NCI-H2196 (cell line): Measurements from ENCODE around the gene VEZT.
A peak's percentile ranks its signal among the peaks of the same experiment; 100 is the strongest.
"Not testable (repeated sequence)": the region's sequence is repeated elsewhere in the genome, so short reads cannot be mapped to it uniquely, and the experiment has no call there.

Source experiments
- DNase-seq: peaks from one replicate; lab custom pipeline; 2025; ENCODE audit not compliant: unreplicated experiment; lab: John Stamatoyannopoulos, UW

The VEZT gene

DNA sequence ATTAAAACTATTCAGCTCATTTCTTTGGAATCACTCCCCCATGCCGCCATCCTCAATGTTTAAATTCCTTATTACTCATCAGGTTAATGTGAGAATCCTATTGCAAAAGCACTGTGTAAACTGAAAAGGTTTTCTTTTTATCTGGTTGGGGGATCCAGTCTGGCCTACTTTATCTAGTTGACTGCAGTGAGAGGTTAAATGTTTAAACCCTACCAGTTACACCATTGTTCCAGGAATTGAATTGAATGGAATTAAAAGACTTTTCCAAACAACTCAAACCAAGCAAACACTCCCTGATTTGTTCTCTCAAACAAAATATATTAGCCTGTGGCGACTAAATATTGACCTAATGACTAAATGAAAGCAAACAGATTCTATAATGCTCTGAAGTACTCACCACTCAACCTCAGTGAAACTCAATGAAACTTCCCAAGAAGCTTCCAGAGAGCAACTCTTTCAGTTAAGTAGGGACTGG, 100.5 kb downstream of the VEZT start:
- peak; percentile 36 for DNase-seq

DNA sequence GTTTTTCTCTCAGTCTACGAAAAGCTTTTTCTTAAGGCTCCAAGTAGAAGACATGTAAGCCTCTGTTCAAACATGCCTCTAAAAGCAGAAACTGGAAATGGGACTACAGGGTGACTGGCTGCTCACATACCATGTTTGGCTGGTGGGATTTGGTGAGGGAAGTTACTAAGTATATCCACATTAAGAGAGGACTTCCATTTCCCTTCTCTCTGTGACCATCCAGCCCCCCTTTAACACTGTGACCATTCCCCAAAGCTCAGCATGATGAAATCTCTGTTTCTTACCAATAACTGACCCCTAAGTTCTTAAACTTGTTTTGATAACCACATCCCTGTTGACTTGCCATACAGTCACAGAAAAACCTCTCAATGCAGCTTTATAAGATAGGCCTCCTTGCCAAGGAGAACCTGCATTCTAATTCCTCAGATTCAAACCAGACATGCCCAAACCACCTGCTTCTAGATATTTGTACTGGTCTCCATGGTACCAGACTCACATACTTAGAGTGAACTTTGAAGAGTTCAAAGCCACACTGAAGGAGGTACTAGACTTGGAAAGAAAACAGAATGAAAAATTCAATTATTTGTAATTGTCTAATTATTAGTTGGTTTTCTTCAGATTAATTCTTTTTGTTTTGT, 102.2 kb downstream of the VEZT start:
- DNase-seq, result no peak

DNA sequence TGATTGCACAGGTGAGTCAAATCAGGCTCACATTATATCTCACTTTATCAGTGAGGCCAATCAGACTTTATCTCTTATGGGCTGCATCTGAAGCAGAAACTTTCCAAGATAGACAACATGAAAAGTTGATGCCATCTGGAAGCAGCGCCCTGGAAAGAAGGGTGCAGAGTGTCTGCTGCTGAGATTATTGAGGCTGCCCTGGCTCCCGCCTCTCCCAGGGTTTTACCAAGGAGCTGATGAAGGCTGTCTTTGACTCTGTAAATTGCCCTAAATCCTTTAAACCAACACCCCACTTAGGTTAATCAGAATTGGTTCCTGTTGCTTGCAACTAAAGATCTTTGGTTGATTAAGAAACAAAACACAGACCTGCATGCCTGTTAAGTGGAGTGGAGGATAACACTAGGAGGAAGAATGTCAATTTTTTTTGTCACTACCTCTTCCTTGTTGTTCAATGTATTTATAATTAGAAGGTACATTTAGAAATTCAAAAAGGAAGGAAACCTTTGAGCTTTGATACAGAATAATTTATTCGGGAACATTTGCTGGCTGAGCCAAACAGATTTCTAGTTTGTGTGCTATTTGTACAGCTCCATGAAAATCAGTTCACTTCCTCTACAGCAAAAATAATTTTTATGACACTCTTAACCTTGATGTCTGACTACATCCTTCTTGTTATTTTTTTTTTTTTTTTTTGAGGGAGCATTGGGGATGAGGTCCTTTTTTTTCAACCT, 104.1 kb downstream of the VEZT start:
- no peak for DNase-seq

- no peak for DNase-seq
These were observed 104.7 kb downstream of the VEZT start for GRCh38 chr12:95322326-95322725.

DNA sequence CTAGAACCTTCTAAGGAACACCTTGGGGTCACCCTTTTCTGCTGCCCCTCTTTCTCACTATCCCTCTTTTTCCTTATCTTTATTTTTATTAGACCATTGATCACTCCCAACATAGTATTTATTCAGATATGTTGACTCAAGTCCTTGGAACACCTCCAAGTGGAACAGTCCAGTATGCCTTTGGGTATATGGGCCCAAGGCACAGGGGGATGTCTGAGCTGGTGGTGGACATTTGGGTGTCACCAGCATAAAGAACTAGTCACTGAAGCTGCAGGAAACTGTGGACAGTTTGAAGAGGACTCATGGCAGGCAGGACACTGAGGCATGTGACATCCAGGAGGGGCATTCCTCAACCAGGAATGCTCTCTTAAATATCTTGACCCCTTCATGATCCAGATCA, 105.6 kb downstream of the VEZT start:
- no peak for DNase-seq

DNA sequence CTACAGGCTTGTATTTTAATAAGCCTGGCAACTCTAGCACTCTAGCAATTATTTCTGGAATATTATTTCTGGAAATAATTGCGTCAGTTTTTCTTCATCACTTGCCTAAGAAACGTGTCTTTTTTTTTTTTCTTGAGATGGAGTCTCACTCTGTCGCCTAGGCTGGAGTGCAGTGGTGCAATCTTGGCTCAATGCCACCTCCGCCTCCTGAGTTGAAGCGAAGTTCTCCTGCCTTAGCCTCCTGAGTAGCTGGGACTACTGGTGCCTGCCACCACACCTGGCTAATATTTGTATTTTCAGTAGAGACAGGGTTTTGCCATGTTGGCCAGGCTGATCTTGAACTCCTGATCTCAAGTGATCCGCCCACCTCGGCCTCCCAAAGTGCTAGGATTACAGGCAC, 106.6 kb downstream of the VEZT start:
- DNase-seq, result not testable (repeated sequence)

DNA sequence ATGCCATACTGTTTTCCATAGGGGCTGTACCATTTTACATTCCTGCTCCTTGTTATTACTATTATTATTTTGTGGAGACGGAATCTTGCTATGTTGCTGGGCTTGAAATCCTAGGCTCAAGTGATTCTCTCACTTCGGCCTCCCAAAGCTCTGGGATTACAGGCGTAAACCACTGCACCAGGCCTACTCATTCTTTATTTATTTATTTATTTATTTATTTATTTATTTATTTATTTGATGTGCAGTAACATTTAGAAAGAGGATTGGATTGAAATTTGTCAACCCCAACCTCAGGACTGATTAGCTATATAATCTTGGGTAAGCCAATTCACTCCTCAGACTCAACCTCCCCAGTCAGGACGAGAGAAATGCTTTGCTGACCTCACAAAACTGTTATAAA, 107.9 kb downstream of the VEZT start:
- no peak for DNase-seq

DNA sequence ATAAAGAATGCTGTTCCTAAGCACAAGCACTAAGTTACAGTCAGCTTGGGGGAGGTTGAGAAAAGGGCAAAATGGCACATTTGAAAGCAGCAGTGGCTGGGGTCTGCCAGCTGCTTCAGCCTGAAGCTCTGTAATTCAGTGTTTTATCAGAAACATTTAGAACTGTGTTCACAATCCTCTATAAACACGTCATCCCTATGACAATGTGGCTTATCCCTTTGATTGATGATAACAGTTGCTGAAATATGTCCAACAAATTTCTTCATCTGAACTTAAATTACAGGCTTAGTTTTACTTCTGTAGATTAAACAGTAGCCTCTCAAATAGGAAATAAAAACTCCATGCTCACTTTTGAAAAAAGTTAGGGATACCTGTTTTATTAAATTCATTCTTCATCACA, 108.8 kb downstream of the VEZT start:
- no peak for DNase-seq

- no peak for DNase-seq
These were observed 109.2 kb downstream of the VEZT start for GRCh38 chr12:95326855-95327254.

DNA sequence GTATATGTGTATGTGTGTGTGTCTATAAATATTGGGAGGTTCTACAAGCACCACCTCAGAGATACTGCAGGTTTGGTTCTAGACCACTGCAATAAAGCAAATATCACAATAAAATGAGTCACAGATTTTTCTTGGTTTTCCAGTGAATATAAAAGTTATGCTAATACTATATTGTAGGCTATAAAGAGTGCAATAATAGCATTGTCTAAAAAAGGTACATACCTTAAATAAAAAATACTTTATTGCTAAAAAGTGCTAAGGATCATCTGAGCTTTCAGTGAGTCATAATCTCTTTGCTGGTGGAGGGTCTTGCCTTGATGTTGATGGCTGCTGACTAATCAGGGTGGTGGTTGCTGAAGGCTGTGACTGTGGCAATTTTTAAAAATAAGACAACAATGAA, 111.1 kb downstream of the VEZT start:
- DNase-seq, result no peak

- no peak for DNase-seq
These were observed 118.3 kb downstream of the VEZT start for GRCh38 chr12:95335948-95336347.

DNA sequence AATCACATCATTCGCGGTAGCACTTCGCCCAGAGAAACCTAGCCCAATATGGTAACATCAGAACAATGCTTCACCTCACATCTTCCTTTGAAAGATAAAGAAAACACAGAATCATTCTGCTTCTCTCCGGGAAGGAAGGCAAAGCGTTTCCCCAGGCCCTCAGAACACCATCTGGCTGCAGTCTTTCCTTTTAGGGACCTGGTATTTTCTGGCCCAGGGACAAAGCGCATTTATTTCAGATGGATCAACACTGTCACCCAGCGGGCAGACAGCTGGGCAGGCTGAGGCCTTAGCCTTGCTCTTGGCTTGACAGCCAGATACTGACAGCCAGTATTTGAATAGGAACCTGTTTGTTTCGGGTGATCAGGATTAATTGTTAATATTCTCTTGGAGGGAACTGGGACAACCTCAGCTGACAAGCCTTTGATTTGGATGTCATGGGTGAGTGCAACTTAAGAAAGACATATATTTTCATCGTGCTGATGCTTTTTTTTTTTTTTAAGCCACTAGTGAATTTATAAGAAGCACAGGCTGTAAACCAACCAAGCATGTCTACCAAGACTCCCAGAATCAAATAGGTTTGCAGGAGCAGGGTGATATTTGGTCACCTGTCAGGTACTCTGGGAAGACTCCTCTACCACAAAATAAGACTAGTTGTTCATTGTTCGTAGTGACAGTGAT, 118.9 kb downstream of the VEZT start:
- peak; percentile 83 for DNase-seq

DNA sequence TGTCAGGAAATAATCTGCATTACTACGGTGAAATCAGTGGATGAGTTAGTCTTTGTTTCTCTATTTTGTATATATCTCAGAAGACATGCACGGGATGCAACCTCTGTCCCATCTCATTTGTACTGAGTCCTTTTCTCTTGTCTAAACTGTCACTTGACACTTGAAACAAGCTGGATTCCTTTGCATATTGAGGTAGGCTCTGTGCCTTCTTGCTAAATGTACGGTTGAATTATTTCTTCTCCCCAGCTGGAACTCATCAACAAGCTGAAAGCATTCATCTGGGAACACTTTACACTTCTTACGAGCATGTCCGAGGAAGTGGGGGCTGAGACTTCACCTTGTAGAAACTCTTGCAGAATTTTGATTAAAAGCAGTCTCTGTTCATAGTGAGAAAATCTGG, 119.5 kb downstream of the VEZT start:
- DNase-seq, result no peak

- DNase-seq, result no peak
These were observed 121.6 kb downstream of the VEZT start for GRCh38 chr12:95339086-95339788.

- DNase-seq, result no peak
These were observed 124.4 kb downstream of the VEZT start for GRCh38 chr12:95342008-95342407.

DNA sequence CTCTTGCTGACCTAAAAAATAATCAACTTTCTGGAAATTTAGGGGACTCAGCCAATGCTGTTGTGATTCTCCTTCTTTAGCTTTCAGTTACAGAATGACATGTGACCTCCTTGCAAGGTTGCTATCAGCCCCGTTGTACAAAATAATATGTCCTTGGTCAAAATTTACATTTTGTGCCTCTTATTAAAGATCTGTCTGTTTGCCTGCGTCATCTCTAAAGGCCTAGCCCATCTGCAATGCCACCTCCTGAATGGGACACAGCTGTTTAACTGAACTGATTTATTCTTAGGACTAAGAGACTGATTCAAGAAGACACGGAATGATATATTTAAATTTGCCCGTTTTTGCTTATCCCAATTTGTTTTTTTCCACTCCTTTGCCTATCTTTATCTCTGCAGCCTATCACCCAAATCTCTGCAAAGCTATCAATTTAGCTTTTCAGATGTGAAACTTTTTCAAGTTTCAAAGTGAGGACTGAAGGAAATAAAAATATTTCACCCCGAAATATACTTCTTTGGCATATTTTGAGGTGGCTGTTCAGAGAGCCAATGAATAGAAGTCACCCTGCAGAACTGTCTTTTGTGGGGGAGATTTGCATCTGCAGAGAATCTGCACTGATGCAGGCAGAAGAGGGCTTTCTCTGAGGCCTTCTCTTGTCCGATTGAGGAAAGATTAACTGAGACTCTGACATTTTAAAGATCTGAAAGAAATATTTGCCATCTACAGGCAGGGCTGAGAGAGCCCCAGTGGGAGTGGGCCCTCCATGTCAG, 126.0 kb downstream of the VEZT start:
- no peak for DNase-seq

GRCh38 chr12:95349291-95349690, 131.7 kb downstream of the VEZT start:
- no peak for DNase-seq

GRCh38 chr12:95351748-95352147, 134.1 kb downstream of the VEZT start:
- DNase-seq, result no peak
